Measurements from ENCODE around the gene FZD7.

FZD7 gene

GRCh38 chr2:202033317-202034248 lies at the start of gene FZD7:
FZD7 (plus strand) TSS chr2:202033855; CDS start chr2:202034648, 793 bp downstream.
- Histone ChIP-seq H3K27me3 (ENCODE audit: control insufficient read depth, insufficient read depth, low read length) (no peaks in the 10 kb centered on the region), H3K4me1 (ENCODE audit: control insufficient read depth, insufficient read depth, low read length) (peaks cover 3% of the 10 kb centered on the region), H3K4me3 (ENCODE audit: low read length) (peak within 1 kb of the TSS; percentile 92), H3K9ac (ENCODE audit: low read length) (peak within 1 kb of the TSS; percentile 86), H3K27ac (ENCODE audit: low read depth, low read length) (peak within 1 kb of the TSS; percentile 98), H3K36me3 (ENCODE audit: control insufficient read depth, insufficient read depth, low read length) (no peaks in the 10 kb centered on the region)

- no peaks in the 10 kb centered on the region for H3K36me3 ChIP-seq (ENCODE audit: control insufficient read depth, insufficient read depth, low read length)
- no peaks in the 10 kb centered on the region for H3K27me3 ChIP-seq (ENCODE audit: control insufficient read depth, insufficient read depth, low read length)
- no peak overlapping the region for H3K9ac ChIP-seq (ENCODE audit: low read length)
- H3K4me1 ChIP-seq (ENCODE audit: control insufficient read depth, insufficient read depth, low read length), result no peaks in the 10 kb centered on the region
- no peak overlapping the region for H3K27ac ChIP-seq (ENCODE audit: low read depth, low read length)
- H3K4me3 ChIP-seq (ENCODE audit: low read length), result no peak overlapping the region
Observed at GRCh38 chr2:201984333-201984732, 49.3 kb upstream of the FZD7 start.

GRCh38 chr2:201984800-201985525 lies 48.7 kb upstream of the FZD7 start:
- Histone ChIP-seq H3K9ac (ENCODE audit: low read length) (no peak overlapping the region), H3K27ac (ENCODE audit: low read depth, low read length) (no peak overlapping the region), H3K27me3 (ENCODE audit: control insufficient read depth, insufficient read depth, low read length) (no peaks in the 10 kb centered on the region), H3K4me3 (ENCODE audit: low read length) (no peak overlapping the region), H3K36me3 (ENCODE audit: control insufficient read depth, insufficient read depth, low read length) (no peaks in the 10 kb centered on the region), H3K4me1 (ENCODE audit: control insufficient read depth, insufficient read depth, low read length) (no peaks in the 10 kb centered on the region)

GRCh38 chr2:201985728-201986462 lies 47.8 kb upstream of the FZD7 start:
- no peaks in the 10 kb centered on the region for H3K4me1 ChIP-seq (ENCODE audit: control insufficient read depth, insufficient read depth, low read length)
- no peaks in the 10 kb centered on the region for H3K27me3 ChIP-seq (ENCODE audit: control insufficient read depth, insufficient read depth, low read length)
- H3K4me3 ChIP-seq (ENCODE audit: low read length), result no peak overlapping the region
- no peak overlapping the region for H3K9ac ChIP-seq (ENCODE audit: low read length)
- H3K27ac ChIP-seq (ENCODE audit: low read depth, low read length), result no peak overlapping the region
- no peaks in the 10 kb centered on the region for H3K36me3 ChIP-seq (ENCODE audit: control insufficient read depth, insufficient read depth, low read length)

GRCh38 chr2:201986463-201986735 lies 47.3 kb upstream of the FZD7 start:
- Histone ChIP-seq H3K27me3 (ENCODE audit: control insufficient read depth, insufficient read depth, low read length) (no peaks in the 10 kb centered on the region), H3K27ac (ENCODE audit: low read depth, low read length) (no peak overlapping the region), H3K9ac (ENCODE audit: low read length) (no peak overlapping the region), H3K4me3 (ENCODE audit: low read length) (no peak overlapping the region), H3K36me3 (ENCODE audit: control insufficient read depth, insufficient read depth, low read length) (no peaks in the 10 kb centered on the region), H3K4me1 (ENCODE audit: control insufficient read depth, insufficient read depth, low read length) (no peaks in the 10 kb centered on the region)

GRCh38 chr2:201987426-201987825 lies 46.2 kb upstream of the FZD7 start:
- no peak overlapping the region for H3K4me3 ChIP-seq (ENCODE audit: low read length)
- H3K4me1 ChIP-seq (ENCODE audit: control insufficient read depth, insufficient read depth, low read length), result no peaks in the 10 kb centered on the region
- H3K27ac ChIP-seq (ENCODE audit: low read depth, low read length), result no peak overlapping the region
- H3K36me3 ChIP-seq (ENCODE audit: control insufficient read depth, insufficient read depth, low read length), result no peaks in the 10 kb centered on the region
- H3K27me3 ChIP-seq (ENCODE audit: control insufficient read depth, insufficient read depth, low read length), result no peaks in the 10 kb centered on the region
- no peak overlapping the region for H3K9ac ChIP-seq (ENCODE audit: low read length)

GRCh38 chr2:201990069-201990468 lies 43.6 kb upstream of the FZD7 start:
- Histone ChIP-seq H3K4me1 (ENCODE audit: control insufficient read depth, insufficient read depth, low read length) (no peaks in the 10 kb centered on the region), H3K27ac (ENCODE audit: low read depth, low read length) (no peak overlapping the region), H3K4me3 (ENCODE audit: low read length) (no peak overlapping the region), H3K36me3 (ENCODE audit: control insufficient read depth, insufficient read depth, low read length) (no peaks in the 10 kb centered on the region), H3K27me3 (ENCODE audit: control insufficient read depth, insufficient read depth, low read length) (no peaks in the 10 kb centered on the region), H3K9ac (ENCODE audit: low read length) (no peak overlapping the region)

GRCh38 chr2:201992960-201993359 lies 40.7 kb upstream of the FZD7 start:
- Histone ChIP-seq H3K27ac (ENCODE audit: low read depth, low read length) (no peak overlapping the region), H3K4me3 (ENCODE audit: low read length) (no peak overlapping the region), H3K4me1 (ENCODE audit: control insufficient read depth, insufficient read depth, low read length) (no peaks in the 10 kb centered on the region), H3K36me3 (ENCODE audit: control insufficient read depth, insufficient read depth, low read length) (no peaks in the 10 kb centered on the region), H3K27me3 (ENCODE audit: control insufficient read depth, insufficient read depth, low read length) (no peaks in the 10 kb centered on the region), H3K9ac (ENCODE audit: low read length) (no peak overlapping the region)

GRCh38 chr2:201994973-201995638 lies 38.5 kb upstream of the FZD7 start:
- no peak overlapping the region for H3K27ac ChIP-seq (ENCODE audit: low read depth, low read length)
- no peaks in the 10 kb centered on the region for H3K27me3 ChIP-seq (ENCODE audit: control insufficient read depth, insufficient read depth, low read length)
- no peaks in the 10 kb centered on the region for H3K4me1 ChIP-seq (ENCODE audit: control insufficient read depth, insufficient read depth, low read length)
- no peak overlapping the region for H3K9ac ChIP-seq (ENCODE audit: low read length)
- no peaks in the 10 kb centered on the region for H3K36me3 ChIP-seq (ENCODE audit: control insufficient read depth, insufficient read depth, low read length)
- no peak overlapping the region for H3K4me3 ChIP-seq (ENCODE audit: low read length)

- H3K27me3 ChIP-seq (ENCODE audit: control insufficient read depth, insufficient read depth, low read length), result no peaks in the 10 kb centered on the region
- H3K4me1 ChIP-seq (ENCODE audit: control insufficient read depth, insufficient read depth, low read length), result no peaks in the 10 kb centered on the region
- no peak overlapping the region for H3K4me3 ChIP-seq (ENCODE audit: low read length)
- H3K27ac ChIP-seq (ENCODE audit: low read depth, low read length), result no peak overlapping the region
- H3K9ac ChIP-seq (ENCODE audit: low read length), result no peak overlapping the region
- no peaks in the 10 kb centered on the region for H3K36me3 ChIP-seq (ENCODE audit: control insufficient read depth, insufficient read depth, low read length)
Observed at GRCh38 chr2:201996006-201996405, 37.6 kb upstream of the FZD7 start.

GRCh38 chr2:201996679-201997314 lies 36.9 kb upstream of the FZD7 start:
- no peak overlapping the region for H3K27ac ChIP-seq (ENCODE audit: low read depth, low read length)

GRCh38 chr2:201999279-201999678 lies 34.4 kb upstream of the FZD7 start:
- no peak overlapping the region for H3K27ac ChIP-seq (ENCODE audit: low read depth, low read length)
- no peak overlapping the region for H3K9ac ChIP-seq (ENCODE audit: low read length)
- no peaks in the 10 kb centered on the region for H3K36me3 ChIP-seq (ENCODE audit: control insufficient read depth, insufficient read depth, low read length)
- no peaks in the 10 kb centered on the region for H3K4me1 ChIP-seq (ENCODE audit: control insufficient read depth, insufficient read depth, low read length)
- H3K4me3 ChIP-seq (ENCODE audit: low read length), result no peak overlapping the region
- no peaks in the 10 kb centered on the region for H3K27me3 ChIP-seq (ENCODE audit: control insufficient read depth, insufficient read depth, low read length)

More at GRCh38 chr2:201996679-201997314, 36.9 kb upstream of the FZD7 start:
- H3K27me3 ChIP-seq (ENCODE audit: control insufficient read depth, insufficient read depth, low read length), result no peaks in the 10 kb centered on the region
- no peak overlapping the region for H3K9ac ChIP-seq (ENCODE audit: low read length)
- H3K36me3 ChIP-seq (ENCODE audit: control insufficient read depth, insufficient read depth, low read length), result no peaks in the 10 kb centered on the region
- H3K4me1 ChIP-seq (ENCODE audit: control insufficient read depth, insufficient read depth, low read length), result no peaks in the 10 kb centered on the region
- no peak overlapping the region for H3K4me3 ChIP-seq (ENCODE audit: low read length)

All from rectal smooth muscle tissue (tissue), 1 donor.